DOHH2 (cell line): ENCODE results near the gene ANK3.

Experiments used
- H3F3A ChIP-seq: fragments of 200-600 bp; sonication (generic), shearing (Covaris generic); 2 replicates; pipeline ENCODE4 v1.6.0; 2016; ENCODE audit warnings: antibody characterized with exemption, mild to moderate bottlenecking; ENCODE audit not compliant: control insufficient read depth, insufficient read depth
- H3K27ac ChIP-seq: fragments of 200-600 bp; sonication (generic); 2 replicates; pipeline ENCODE4 v1.5.1; 2014; ENCODE audit warnings: low read depth, mild to moderate bottlenecking, low read length, moderate library complexity
- H3K27me3 ChIP-seq: fragments of 200-600 bp; sonication (generic); 2 replicates; pipeline ENCODE4 v1.6.1; 2014; ENCODE audit warnings: mild to moderate bottlenecking, low read length, mixed read lengths; ENCODE audit not compliant: control insufficient read depth
- H3K36me3 ChIP-seq: fragments of 200-600 bp; sonication (generic); 2 replicates; pipeline ENCODE4 v1.6.1; 2014; ENCODE audit warnings: mild to moderate bottlenecking, low read length, moderate library complexity, mixed read lengths; ENCODE audit not compliant: control insufficient read depth
- H3K4me1 ChIP-seq: fragments of 200-600 bp; sonication (generic); 2 replicates; pipeline ENCODE4 v1.6.1; 2014; ENCODE audit warnings: mild to moderate bottlenecking, low read length, mixed read lengths; ENCODE audit not compliant: control insufficient read depth
- H3K4me2 ChIP-seq: fragments of 200-600 bp; sonication (generic); 2 replicates; pipeline ENCODE4 v1.6.0; 2014; ENCODE audit warnings: mild to moderate bottlenecking, low read length, moderate library complexity
- H3K4me3 ChIP-seq: fragments of 200-600 bp; sonication (generic); 2 replicates; pipeline ENCODE4 v1.5.1; 2014; ENCODE audit warnings: mild to moderate bottlenecking, low read length, mixed read lengths
- H3K79me2 ChIP-seq: fragments of 200-600 bp; sonication (generic); 2 replicates; pipeline ENCODE4 v1.6.1; 2014; ENCODE audit warnings: mild to moderate bottlenecking, low read length, mixed read lengths; ENCODE audit not compliant: control insufficient read depth
- H3K9me2 ChIP-seq: fragments of 200-600 bp; sonication (generic); replicated peaks from 2 replicates; pipeline ENCODE4 v1.6.1; 2014; ENCODE audit warnings: mild to moderate bottlenecking, low read length, mixed read lengths; ENCODE audit not compliant: control insufficient read depth
- H3K9me3 ChIP-seq: fragments of 200-600 bp; sonication (generic); 2 replicates; pipeline ENCODE4 v1.6.1; 2014; ENCODE audit warnings: antibody characterized with exemption, low read length, mixed read lengths; ENCODE audit not compliant: control insufficient read depth, insufficient read depth
- H4K20me1 ChIP-seq: fragments of 200-600 bp; sonication (generic); 2 replicates; pipeline ENCODE4 v1.6.0; 2014; ENCODE audit warnings: low read depth, mild to moderate bottlenecking, antibody characterized with exemption, low read length, moderate library complexity; ENCODE audit not compliant: control insufficient read depth, insufficient read depth
- EZH2phosphoT487 ChIP-seq: fragments of 200-600 bp; sonication (generic); IDR thresholded peaks from 2 replicates; pipeline ENCODE4 v1.6.1; 2017; ENCODE audit warnings: borderline replicate concordance, mild to moderate bottlenecking, antibody characterized with exemption, low read length, moderate library complexity, mixed read lengths
- TF ChIP-seq, protein P1 (sequence below): fragments of 200-600 bp; sonication (generic); IDR thresholded peaks from one replicate; pipeline ENCODE4 v1.5.1; 2014; ENCODE audit warnings: antibody characterized with exemption, mild to moderate bottlenecking, low read depth, low read length; ENCODE audit not compliant: poor library complexity, severe bottlenecking

ANK3 gene

GRCh38 chr10:60343254-60343653, 46.4 kb downstream of the ANK3 start:
- no peaks in the 10 kb centered on the region for H3K9me3 ChIP-seq
- no peaks in the 10 kb centered on the region for H4K20me1 ChIP-seq
- H3F3A ChIP-seq, result no peaks in the 10 kb centered on the region; the same call in none of the 2 replicates
- no peaks in the 10 kb centered on the region for H3K27me3 ChIP-seq
- H3K36me3 ChIP-seq, result peaks cover 40% of the 10 kb centered on the region
- H3K4me1 ChIP-seq, result peaks cover 100% of the 10 kb centered on the region
- H3K27ac ChIP-seq, result no peak overlapping the region
- TF ChIP-seq, protein P1, sequence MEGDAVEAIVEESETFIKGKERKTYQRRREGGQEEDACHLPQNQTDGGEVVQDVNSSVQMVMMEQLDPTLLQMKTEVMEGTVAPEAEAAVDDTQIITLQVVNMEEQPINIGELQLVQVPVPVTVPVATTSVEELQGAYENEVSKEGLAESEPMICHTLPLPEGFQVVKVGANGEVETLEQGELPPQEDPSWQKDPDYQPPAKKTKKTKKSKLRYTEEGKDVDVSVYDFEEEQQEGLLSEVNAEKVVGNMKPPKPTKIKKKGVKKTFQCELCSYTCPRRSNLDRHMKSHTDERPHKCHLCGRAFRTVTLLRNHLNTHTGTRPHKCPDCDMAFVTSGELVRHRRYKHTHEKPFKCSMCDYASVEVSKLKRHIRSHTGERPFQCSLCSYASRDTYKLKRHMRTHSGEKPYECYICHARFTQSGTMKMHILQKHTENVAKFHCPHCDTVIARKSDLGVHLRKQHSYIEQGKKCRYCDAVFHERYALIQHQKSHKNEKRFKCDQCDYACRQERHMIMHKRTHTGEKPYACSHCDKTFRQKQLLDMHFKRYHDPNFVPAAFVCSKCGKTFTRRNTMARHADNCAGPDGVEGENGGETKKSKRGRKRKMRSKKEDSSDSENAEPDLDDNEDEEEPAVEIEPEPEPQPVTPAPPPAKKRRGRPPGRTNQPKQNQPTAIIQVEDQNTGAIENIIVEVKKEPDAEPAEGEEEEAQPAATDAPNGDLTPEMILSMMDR, result no peak
- no peak for TF ChIP-seq EZH2phosphoT487
- H3K4me3 ChIP-seq, result no peak overlapping the region
- H3K4me2 ChIP-seq, result 0 out of 2 replicates have a peak overlapping the region, but pooled peaks have one; percentile 1
- no peaks in the 10 kb centered on the region for H3K9me2 ChIP-seq
- peaks cover 99% of the 10 kb centered on the region for H3K79me2 ChIP-seq

- TF ChIP-seq, protein P1, result no peak
- TF ChIP-seq EZH2phosphoT487, result no peak
- no peaks in the 10 kb centered on the region for H3K9me2 ChIP-seq
- no peak overlapping the region for H3K27ac ChIP-seq
- H4K20me1 ChIP-seq, result no peaks in the 10 kb centered on the region
- H3K9me3 ChIP-seq, result no peaks in the 10 kb centered on the region
- 0 out of 2 replicates have a peak overlapping the region, but pooled peaks have one; percentile 19 for H3K4me3 ChIP-seq
- no peaks in the 10 kb centered on the region; the same call in none of the 2 replicates for H3F3A ChIP-seq
- peaks cover 34% of the 10 kb centered on the region for H3K36me3 ChIP-seq
- peak overlapping the region; percentile 30 for H3K4me2 ChIP-seq
- H3K27me3 ChIP-seq, result no peaks in the 10 kb centered on the region
- H3K79me2 ChIP-seq, result peaks cover 99% of the 10 kb centered on the region
- H3K4me1 ChIP-seq, result peaks cover 100% of the 10 kb centered on the region
Measured at GRCh38 chr10:60341969-60342368, 47.7 kb downstream of the ANK3 start.

DNA sequence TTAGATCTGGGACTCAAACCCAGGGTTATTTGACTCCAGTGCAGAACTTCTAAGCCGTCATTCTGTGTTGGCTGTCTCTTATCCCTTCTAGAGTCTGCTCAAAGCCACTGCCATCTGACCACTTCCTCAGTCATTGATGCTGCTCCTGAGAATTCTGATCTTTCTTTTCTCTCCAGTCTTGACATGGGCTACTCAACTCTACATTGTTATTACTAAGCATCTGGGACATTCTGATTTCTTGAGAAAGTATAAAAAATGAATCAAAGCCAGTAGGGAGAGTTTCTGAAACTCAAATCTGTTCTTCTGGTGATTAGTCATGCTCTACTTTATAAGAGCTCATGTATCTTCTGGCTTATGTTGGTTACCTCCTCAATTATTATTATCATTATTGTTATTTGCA, 48.7 kb downstream of the ANK3 start:
- Histone ChIP-seq H4K20me1 (no peaks in the 10 kb centered on the region), H3K27ac (0 out of 2 replicates have a peak overlapping the region, but pooled peaks have one; percentile 2), H3K27me3 (no peaks in the 10 kb centered on the region), H3K9me3 (no peaks in the 10 kb centered on the region), H3K79me2 (peaks cover 100% of the 10 kb centered on the region), H3K9me2 (no peaks in the 10 kb centered on the region), H3K4me3 (0 out of 2 replicates have a peak overlapping the region, but pooled peaks have one; percentile 2), H3K4me1 (peaks cover 99% of the 10 kb centered on the region), H3F3A (no peaks in the 10 kb centered on the region; the same call in none of the 2 replicates), H3K4me2 (peak overlapping the region; percentile 30), H3K36me3 (peaks cover 34% of the 10 kb centered on the region)
- TF ChIP-seq, protein P1, result no peak
- no peak for TF ChIP-seq EZH2phosphoT487
